GM12878 (cell line): ENCODE measurements around the gene MAD1L1. TPM values are rescaled to one million over a fixed set of nuclear protein-coding genes. Genes with fewer than 3 reads are reported as not detected.

Source experiments
- ATAC-seq: fragments of 200-7000 bp; cut with Tn5 transposase; 3 replicates; pipeline ENCODE4 v1.9.1; 2020; ENCODE audit warnings: mild to moderate bottlenecking, moderate library complexity
- BruUV-seq: library from RNA; stranded (reverse); fragments of 400-500 nt; replicated peaks from 2 replicates; lab custom pipeline; 2021; lab: Mats Ljungman, UMichigan
- CTCF ChIA-PET: fragments of 300-600 bp; sonication (Branson Sonifier 250); formaldehyde crosslinking; extraction: SDS; loops from one replicate; lab custom pipeline; 2021; ENCODE audit warnings: inconsistent platforms; lab: Yijun Ruan, JAX
- POLR2A ChIA-PET: fragments of 350-600 bp; formaldehyde crosslinking; extraction: SDS; loops from one replicate; lab custom pipeline; 2021; ENCODE audit warnings: inconsistent platforms; lab: Charles Lee
- RAD21 ChIA-PET: fragments of 300-600 bp; sonication (Branson Sonifier 250); formaldehyde crosslinking; loops from one replicate; lab custom pipeline; 2023; ENCODE audit warnings: antibody characterized with exemption; ENCODE audit not compliant: unreplicated experiment; lab: Charles Lee
- SMC1A ChIA-PET: fragments of 300-600 bp; sonication (Branson Sonifier 250); formaldehyde crosslinking; loops from one replicate; lab custom pipeline; 2023; ENCODE audit not compliant: unreplicated experiment, uncharacterized antibody; lab: Charles Lee
- DNase-seq: peaks from one replicate; pipeline ENCODE4 v3.0.0-alpha.2; 2011; ENCODE audit warnings: low read depth, low spot score
- FAIRE-seq: peaks from 3 replicates; lab custom pipeline; 2011; peaks lifted over from hg19 to GRCh38; lab: Jason Lieb, UNC
- H2AFZ ChIP-seq: 2 replicates; pipeline ENCODE4 v1.6.0; 2011; ENCODE audit warnings: low read depth, low read length, control low read depth; ENCODE audit not compliant: control insufficient read depth
- H3K27ac ChIP-seq: 2 replicates; pipeline ENCODE4 v1.5.1; 2011; ENCODE audit warnings: control low read depth; ENCODE audit not compliant: control insufficient read depth, insufficient read depth
- H3K27me3 ChIP-seq, 2 experiments: replicated peaks in 1 of 2; 2 replicates each; pipeline versions ENCODE4 v1.6.0 to v1.6.1; 2011; ENCODE audit warnings: low read length in 1 of 2; ENCODE audit not compliant: control insufficient read depth in 2 of 2, insufficient read depth in 2 of 2
- H3K36me3 ChIP-seq, 2 experiments: 2 replicates each; pipeline ENCODE4 v1.5.1; 2011; ENCODE audit warnings: low read length in 1 of 2; ENCODE audit not compliant: control insufficient read depth in 2 of 2, insufficient read depth in 2 of 2
- H3K4me1 ChIP-seq: 2 replicates; pipeline ENCODE4 v1.6.1; 2011; ENCODE audit warnings: mild to moderate bottlenecking, low read length, moderate library complexity, mixed read lengths; ENCODE audit not compliant: control insufficient read depth, insufficient read depth
- H3K4me2 ChIP-seq: 2 replicates; pipeline ENCODE4 v1.6.0; 2011; ENCODE audit warnings: control low read depth; ENCODE audit not compliant: control insufficient read depth, insufficient read depth
- H3K4me3 ChIP-seq: fragments of 200-600 bp; sonication (generic); 2 replicates; pipeline ENCODE4 v1.5.1; 2016
- H3K79me2 ChIP-seq: 2 replicates; pipeline ENCODE4 v1.6.0; 2011; ENCODE audit warnings: low read length; ENCODE audit not compliant: control insufficient read depth, insufficient read depth
- H3K9ac ChIP-seq: 2 replicates; pipeline ENCODE4 v1.8.0; 2011; ENCODE audit warnings: low read length, control low read depth, mixed read lengths; ENCODE audit not compliant: control insufficient read depth, insufficient read depth
- H3K9me3 ChIP-seq: replicated peaks from 3 replicates; pipeline ENCODE4 v1.5.1; 2011; ENCODE audit warnings: mild to moderate bottlenecking, low read length; ENCODE audit not compliant: control insufficient read depth, insufficient read depth
- H4K20me1 ChIP-seq: 2 replicates; pipeline ENCODE4 v1.6.0; 2011; ENCODE audit not compliant: control insufficient read depth, insufficient read depth
- ASH2L ChIP-seq: fragments of 300-600, 200-600 bp; sonication (generic); IDR thresholded peaks from 2 replicates; pipeline ENCODE4 v1.6.1; 2017; ENCODE audit warnings: low read depth, mild to moderate bottlenecking, borderline replicate concordance
- BACH1 ChIP-seq: fragments of 450-650 bp; IDR thresholded peaks from 2 replicates; pipeline ENCODE4 v1.6.1; 2017; ENCODE audit warnings: mild to moderate bottlenecking, borderline replicate concordance
- BHLHE40 ChIP-seq, 2 experiments: fragments of 450-650 bp in 1 of 2; IDR thresholded peaks; 2 replicates each; pipeline ENCODE4 v1.6.1; 2011 to 2017; ENCODE audit warnings: low read depth in 2 of 2, borderline replicate concordance in 1 of 2, improper control_type of control experiment in 1 of 2, low read length in 1 of 2, mild to moderate bottlenecking in 1 of 2
- BMI1 ChIP-seq: fragments of 450-650 bp; IDR thresholded peaks from 2 replicates; pipeline ENCODE4 v1.6.1; 2016; ENCODE audit warnings: mild to moderate bottlenecking, moderate library complexity, borderline replicate concordance
- EP300 ChIP-seq, 2 experiments: fragments of 150-350 bp in 1 of 2; IDR thresholded peaks; 2 replicates each; pipeline ENCODE4 v1.6.1; 2011 to 2012; ENCODE audit warnings: low read depth in 2 of 2, low read length in 2 of 2, borderline replicate concordance in 1 of 2, improper control_type of control experiment in 1 of 2, inconsistent platforms in 1 of 2; ENCODE audit not compliant: control insufficient read depth in 1 of 2
- ETV6 ChIP-seq, 2 experiments: fragments of 450-650 bp in 1 of 2; IDR thresholded peaks in 1 of 2; conservative IDR thresholded peaks in 1 of 2; 2 replicates each; pipeline ENCODE4 v1.6.1; 2014; ENCODE audit warnings: antibody characterized with exemption in 1 of 2, borderline replicate concordance in 1 of 2, low read depth in 1 of 2, mild to moderate bottlenecking in 1 of 2, moderate library complexity in 1 of 2
- IKZF1 ChIP-seq: fragments of 450-650 bp; conservative IDR thresholded peaks from 2 replicates; pipeline ENCODE4 v1.6.1; 2017; ENCODE audit warnings: antibody characterized with exemption, mild to moderate bottlenecking
- JUND ChIP-seq: IDR thresholded peaks from 2 replicates; pipeline ENCODE4 v1.6.1; 2012; ENCODE audit warnings: low read depth, mild to moderate bottlenecking, low read length, improper control_type of control experiment, moderate library complexity
- KDM1A ChIP-seq: fragments of 200-600 bp; sonication (generic); IDR thresholded peaks from 2 replicates; pipeline ENCODE4 v1.6.1; 2016; ENCODE audit warnings: borderline replicate concordance
- MYB ChIP-seq: fragments of 150-350 bp; IDR thresholded peaks from 2 replicates; pipeline ENCODE4 v1.6.1; 2014; ENCODE audit warnings: mild to moderate bottlenecking, low read depth, low read length, borderline replicate concordance
- NRF1 ChIP-seq: conservative IDR thresholded peaks from 2 replicates; pipeline ENCODE4 v1.6.1; 2011; ENCODE audit warnings: mild to moderate bottlenecking, low read depth, low read length, improper control_type of control experiment
- POLR2AphosphoS5 ChIP-seq: IDR thresholded peaks from 2 replicates; pipeline ENCODE4 v1.6.1; 2011; ENCODE audit warnings: mild to moderate bottlenecking, low read length, inconsistent platforms
- RB1 ChIP-seq: fragments of 450-650 bp; formaldehyde crosslinking; IDR thresholded peaks from 2 replicates; pipeline ENCODE4 v1.6.1; 2017; ENCODE audit warnings: mild to moderate bottlenecking, borderline replicate concordance
- SMC3 ChIP-seq: IDR thresholded peaks from 2 replicates; pipeline ENCODE4 v1.6.1; 2011; ENCODE audit warnings: low read length, improper control_type of control experiment, borderline replicate concordance
- SP1 ChIP-seq: IDR thresholded peaks from one replicate; pipeline ENCODE4 v1.6.1; 2011; ENCODE audit warnings: low read depth, low read length
- SREBF1 ChIP-seq: IDR thresholded peaks from 2 replicates; pipeline ENCODE4 v1.6.1; 2012; ENCODE audit warnings: mild to moderate bottlenecking, low read length
- ZNF622 ChIP-seq: fragments of 450-650 bp; IDR thresholded peaks from 2 replicates; pipeline ENCODE4 v1.6.1; 2017; ENCODE audit warnings: mild to moderate bottlenecking, inconsistent platforms
- ZSCAN29 ChIP-seq: fragments of 450-650 bp; IDR thresholded peaks from 2 replicates; pipeline ENCODE4 v1.6.1; 2017; ENCODE audit warnings: mild to moderate bottlenecking, moderate library complexity
- WGBS: methylation state at CpG from one replicate; pipeline ENCODE4 v1.1.6; 2016; ENCODE audit warnings: low lambda C conversion rate; ENCODE audit not compliant: insufficient replicate concordance, insufficient coverage; ENCODE audit errors: missing lambda C conversion rate; 5-methylcytosine and 5-hydroxymethylcytosine counted together
- in situ Hi-C: fragments of 300-500 bp; cut with MboI; formaldehyde crosslinking; loops from 9 replicates; pipeline ENCODE4 v1.14.3; 2018; ENCODE audit warnings: mixed read lengths
- intact Hi-C: fragments of 100-400 bp; cut with micrococcal nuclease; formaldehyde crosslinking; loops from one replicate; pipeline ENCODE4 v1.14.2; 2022; ENCODE audit not compliant: unreplicated experiment
- polyA plus RNA-seq, 11 experiments: library from polyadenylated mRNA; depleted of rRNA in 4 of 11; unstranded in 6 of 11; stranded (reverse) in 5 of 11; fragments of >200 nt; fragmentation: Nextera tagmentation in 4 of 11; fragmentation: Illumina TruSeq in 1 of 11; extraction: Ambion mirVana in 4 of 11; extraction: Trizol in 1 of 11; gene quantifications; 1 replicate in 1 of 11; 2 replicates in 10 of 11; pipeline versions ENCODE4 v1.2.1 to v1.2.3, GENCODE V29; 2011 to 2016; ENCODE audit warnings: inconsistent platforms in 2 of 11, missing spikeins in 2 of 11, low read depth in 1 of 11
- total RNA-seq, 4 experiments: library from RNA; depleted of rRNA in 3 of 4; stranded (reverse); fragments of >200 nt in 3 of 4; fragmentation: Illumina TruSeq in 1 of 4; extraction: Trizol in 1 of 4; gene quantifications; 2 replicates each; pipeline versions ENCODE4 v1.2.1 to v1.2.3, GENCODE V29; 2013 to 2021
- TF ChIP-seq, protein P1 (sequence below): IDR thresholded peaks from 2 replicates; pipeline ENCODE4 v1.6.1; 2011; ENCODE audit warnings: low read depth, low read length, improper control_type of control experiment, borderline replicate concordance

The MAD1L1 gene
- total and polyA plus RNA-seq, 10 of the 15 experiments (the other 5 are each of a cell fraction or from before 2014, with no cell fraction given): 2.2 to 76.8 (median 38.3) TPM

DNA sequence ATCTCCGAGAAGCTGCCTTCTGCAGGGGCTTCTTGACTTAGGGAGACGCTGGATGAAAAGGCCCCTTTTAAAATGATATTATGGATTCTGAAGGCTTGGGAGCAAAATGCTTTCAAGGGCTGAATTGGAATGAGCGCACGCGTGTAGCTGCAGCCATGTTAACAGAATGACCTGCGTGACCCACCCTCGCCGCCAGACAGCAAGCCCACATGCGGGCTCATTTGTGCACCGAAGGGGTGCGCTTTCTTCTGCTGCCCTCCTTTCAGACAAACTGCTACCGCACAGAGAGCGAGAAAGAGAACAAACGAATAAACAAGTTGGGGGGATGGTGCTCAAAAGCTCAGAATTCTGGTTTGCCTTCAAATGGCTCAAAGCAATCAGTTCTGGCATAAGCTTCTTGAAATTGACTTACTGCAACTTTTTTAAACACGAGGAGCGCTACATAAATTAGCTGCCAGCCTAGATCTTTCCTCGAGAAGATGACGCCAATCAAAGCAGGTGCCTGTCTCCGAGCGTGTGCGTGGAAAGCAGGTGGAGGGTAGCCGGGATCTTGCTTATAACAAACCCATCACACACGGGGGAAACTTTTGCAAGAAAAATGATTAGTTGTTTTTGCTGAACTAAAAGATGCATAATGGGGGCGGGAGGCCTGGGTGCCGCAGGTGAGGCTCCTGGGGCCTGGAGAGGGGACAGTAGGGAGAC is 268.4 kb downstream of the MAD1L1 start:
- RAD21 ChIA-PET: no interaction called here
- intact Hi-C loops: no loop called here

More for the DNA sequence above, 268.4 kb downstream of the MAD1L1 start:
- Histone ChIP-seq H3K9me3 (peaks cover 24% of the 10 kb centered on the region), H3K9ac (no peak overlapping the region), H3K79me2 (no peaks in the 10 kb centered on the region), H3K4me3 (no peak overlapping the region), H3K36me3 (peaks cover 0 to 10% of the 10 kb centered on the region in 2 experiments; a peak in 3 of 4 replicates), H4K20me1 (no peaks in the 10 kb centered on the region), H3K4me1 (no peaks in the 10 kb centered on the region), H3K4me2 (no peak overlapping the region), H3K27me3 (no peaks in the 10 kb centered on the region), H2AFZ (no peak overlapping the region), H3K27ac (no peak overlapping the region)
- WGBS: 96% methylated on average over 25 of the region's 25 CpGs
- DNase-seq (no peak), FAIRE-seq (no peak), ATAC-seq (no peak)
- SMC1A ChIA-PET: no interaction called here
- POLR2A ChIA-PET: no interaction called here
- CTCF ChIA-PET: no interaction called here
- TF ChIP-seq IKZF1 (no peak), KDM1A (no peak), SP1 (no peak), RB1 (no peak), MYB (no peak), ASH2L (no peak), ETV6 (conservative IDR thresholded peaks at IDR 0.05 in 1 of 2, IDR thresholded peaks at IDR 0.05 in 1 of 2; ENCODE audit: borderline replicate concordance in 1 of 2, low read depth in 1 of 2) (no peak), ZNF622 (no peak), SREBF1 (no peak), NRF1 (no peak), SMC3 (no peak), BACH1 (no peak), JUND (no peak), ZSCAN29 (no peak), EP300 (IDR thresholded peaks at IDR 0.05; ENCODE audit: borderline replicate concordance in 1 of 2, control insufficient read depth in 1 of 2, low read depth in 2 of 2, low read length in 2 of 2) (no peak), POLR2AphosphoS5 (no peak), BMI1 (no peak), BHLHE40 (IDR thresholded peaks at IDR 0.05; ENCODE audit: borderline replicate concordance in 1 of 2, low read depth in 2 of 2, low read length in 1 of 2) (no peak)
- TF ChIP-seq, protein P1, sequence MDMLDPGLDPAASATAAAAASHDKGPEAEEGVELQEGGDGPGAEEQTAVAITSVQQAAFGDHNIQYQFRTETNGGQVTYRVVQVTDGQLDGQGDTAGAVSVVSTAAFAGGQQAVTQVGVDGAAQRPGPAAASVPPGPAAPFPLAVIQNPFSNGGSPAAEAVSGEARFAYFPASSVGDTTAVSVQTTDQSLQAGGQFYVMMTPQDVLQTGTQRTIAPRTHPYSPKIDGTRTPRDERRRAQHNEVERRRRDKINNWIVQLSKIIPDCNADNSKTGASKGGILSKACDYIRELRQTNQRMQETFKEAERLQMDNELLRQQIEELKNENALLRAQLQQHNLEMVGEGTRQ: no peak
- in situ Hi-C loops: no loop called here
- BruUV-seq: no TSS peak
